PC-3 (cell line): ENCODE results near the gene CTSE.

Source experiments
- EZH2 ChIP-seq: fragments of 300-600 bp; sonication (generic); IDR thresholded peaks from one replicate; pipeline ENCODE4 v1.6.1; 2017; ENCODE audit warnings: antibody characterized with exemption, mild to moderate bottlenecking, low read length; ENCODE audit not compliant: unreplicated experiment
- TF ChIP-seq, protein P1 (sequence below): fragments of 300-600 bp; sonication (generic); conservative IDR thresholded peaks from 2 replicates; pipeline ENCODE4 v1.5.1; 2017; ENCODE audit warnings: antibody characterized with exemption, low read depth, mild to moderate bottlenecking, low read length

DNA sequence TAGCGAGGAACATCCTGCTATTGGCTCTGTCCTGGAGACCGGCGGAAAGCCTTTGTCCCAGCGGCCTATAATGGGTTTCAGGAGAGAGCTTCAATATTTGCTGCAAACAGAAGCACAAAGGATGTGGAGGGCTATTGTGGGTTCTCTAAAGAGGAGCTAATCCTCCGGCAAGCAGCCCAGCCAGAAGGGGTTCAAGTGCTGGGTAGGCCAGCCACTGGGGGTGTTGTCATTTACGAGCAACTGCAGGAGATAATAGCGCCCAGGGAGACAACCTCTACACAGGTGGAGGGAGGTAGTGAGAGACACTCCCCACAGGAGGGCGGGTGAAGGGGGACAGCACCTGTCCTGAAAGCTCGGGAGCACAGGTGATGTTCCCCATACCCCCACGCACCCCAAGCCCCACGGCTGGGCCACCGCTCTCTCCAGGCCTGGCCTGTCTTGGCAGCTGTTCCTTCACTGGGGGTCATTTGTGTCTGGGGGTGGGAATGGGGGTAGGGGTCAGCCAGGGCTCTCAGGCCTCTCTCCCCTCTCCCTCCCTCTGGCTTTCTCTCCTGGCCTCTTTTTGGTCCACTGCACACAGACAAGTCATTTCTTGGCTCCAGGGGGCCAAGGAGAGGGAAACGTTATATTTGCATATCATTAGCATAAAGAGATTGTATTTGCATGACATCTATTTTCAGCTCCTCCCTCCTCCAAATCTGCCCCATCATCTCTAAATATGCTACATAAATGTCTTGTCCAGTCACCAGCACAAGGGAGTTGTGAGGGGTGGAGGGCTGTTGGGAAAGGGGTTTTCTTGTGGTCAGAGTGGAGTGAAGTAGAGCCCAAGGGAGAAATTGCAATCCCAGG is 58.4 kb downstream of the CTSE start:
- TF ChIP-seq, protein P1, sequence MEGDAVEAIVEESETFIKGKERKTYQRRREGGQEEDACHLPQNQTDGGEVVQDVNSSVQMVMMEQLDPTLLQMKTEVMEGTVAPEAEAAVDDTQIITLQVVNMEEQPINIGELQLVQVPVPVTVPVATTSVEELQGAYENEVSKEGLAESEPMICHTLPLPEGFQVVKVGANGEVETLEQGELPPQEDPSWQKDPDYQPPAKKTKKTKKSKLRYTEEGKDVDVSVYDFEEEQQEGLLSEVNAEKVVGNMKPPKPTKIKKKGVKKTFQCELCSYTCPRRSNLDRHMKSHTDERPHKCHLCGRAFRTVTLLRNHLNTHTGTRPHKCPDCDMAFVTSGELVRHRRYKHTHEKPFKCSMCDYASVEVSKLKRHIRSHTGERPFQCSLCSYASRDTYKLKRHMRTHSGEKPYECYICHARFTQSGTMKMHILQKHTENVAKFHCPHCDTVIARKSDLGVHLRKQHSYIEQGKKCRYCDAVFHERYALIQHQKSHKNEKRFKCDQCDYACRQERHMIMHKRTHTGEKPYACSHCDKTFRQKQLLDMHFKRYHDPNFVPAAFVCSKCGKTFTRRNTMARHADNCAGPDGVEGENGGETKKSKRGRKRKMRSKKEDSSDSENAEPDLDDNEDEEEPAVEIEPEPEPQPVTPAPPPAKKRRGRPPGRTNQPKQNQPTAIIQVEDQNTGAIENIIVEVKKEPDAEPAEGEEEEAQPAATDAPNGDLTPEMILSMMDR = no peak
- no peak for TF ChIP-seq EZH2
